IMR-90 (cell line): ENCODE data around the gene URI1. TPM values are rescaled to one million over a fixed set of nuclear protein-coding genes. Genes with fewer than 3 reads are reported as not detected.

Experiments used
- ATAC-seq: fragments of 200-7000 bp; cut with Tn5 transposase; 2 replicates; pipeline ENCODE4 v1.9.1; 2020; ENCODE audit warnings: low read depth, mild to moderate bottlenecking, moderate library complexity
- BruUV-seq: library from RNA; stranded (reverse); fragments of 400-500 nt; replicated peaks from 2 replicates; lab custom pipeline; 2021; lab: Mats Ljungman, UMichigan
- CTCF ChIA-PET: fragments of 300-600 bp; formaldehyde crosslinking; extraction: SDS; loops from one replicate; lab custom pipeline; 2021; ENCODE audit warnings: antibody characterized with exemption; lab: Yijun Ruan, JAX
- POLR2A ChIA-PET: fragments of 300-600 bp; sonication (Branson Sonifier 250); formaldehyde crosslinking; loops from one replicate; lab custom pipeline; 2022; ENCODE audit warnings: antibody characterized with exemption; ENCODE audit not compliant: unreplicated experiment; lab: Charles Lee
- DNase-seq: peaks from one replicate; pipeline ENCODE4 v3.0.0; 2013
- H2AFZ ChIP-seq: replicated peaks from 2 replicates; pipeline ENCODE3; 2013; ENCODE audit warnings: low read length, mild to moderate bottlenecking; ENCODE audit not compliant: poor library complexity
- H2AK5ac ChIP-seq: 2 replicates; pipeline ENCODE4 v1.6.1; 2013; ENCODE audit warnings: low read depth, low read length, inconsistent platforms
- H2AK9ac ChIP-seq: replicated peaks from 2 replicates; pipeline ENCODE3; 2013; ENCODE audit warnings: mild to moderate bottlenecking, low read depth, low read length, moderate library complexity; ENCODE audit not compliant: poor library complexity
- H2BK120ac ChIP-seq: 2 replicates; pipeline ENCODE4 v1.6.1; 2013; ENCODE audit warnings: low read depth, low read length, inconsistent platforms
- H2BK15ac ChIP-seq: 3 replicates; pipeline ENCODE4 v1.6.1; 2013; ENCODE audit warnings: low read depth, low read length, inconsistent platforms
- H2BK20ac ChIP-seq: 2 replicates; pipeline ENCODE4 v1.6.1; 2013; ENCODE audit warnings: low read depth, mild to moderate bottlenecking, inconsistent platforms, low read length, moderate library complexity
- H2BK5ac ChIP-seq: 2 replicates; pipeline ENCODE4 v1.6.1; 2013; ENCODE audit warnings: mild to moderate bottlenecking, low read depth, low read length, inconsistent platforms; ENCODE audit not compliant: poor library complexity, severe bottlenecking
- H3K14ac ChIP-seq: replicated peaks from 2 replicates; pipeline ENCODE4 v1.6.1; 2013; ENCODE audit warnings: low read depth, low read length, inconsistent platforms
- H3K18ac ChIP-seq: 2 replicates; pipeline ENCODE4 v1.6.1; 2013; ENCODE audit warnings: low read depth, low read length, control low read depth
- H3K23ac ChIP-seq: 2 replicates; pipeline ENCODE4 v1.6.1; 2013; ENCODE audit warnings: low read depth, low read length, inconsistent platforms
- H3K27ac ChIP-seq: 2 replicates; pipeline ENCODE4 v1.5.1; 2013; ENCODE audit warnings: mild to moderate bottlenecking, control low read depth, low read length; ENCODE audit not compliant: insufficient read depth
- H3K27me3 ChIP-seq: 2 replicates; pipeline ENCODE4 v1.6.1; 2013; ENCODE audit warnings: low read length; ENCODE audit not compliant: control insufficient read depth, insufficient read depth
- H3K36me3 ChIP-seq: 2 replicates; pipeline ENCODE4 v1.6.1; 2013; ENCODE audit warnings: low read length, mixed read lengths; ENCODE audit not compliant: control insufficient read depth, insufficient read depth
- H3K4ac ChIP-seq: 2 replicates; pipeline ENCODE4 v1.6.1; 2013; ENCODE audit warnings: low read depth, low read length, inconsistent platforms
- H3K4me1 ChIP-seq: 2 replicates; pipeline ENCODE4 v1.6.1; 2013; ENCODE audit warnings: low read length, mixed read lengths; ENCODE audit not compliant: control insufficient read depth, insufficient read depth
- H3K4me2 ChIP-seq: 2 replicates; pipeline ENCODE4 v1.6.1; 2013; ENCODE audit warnings: low read depth, mild to moderate bottlenecking, control low read depth, low read length, moderate library complexity
- H3K4me3 ChIP-seq: 2 replicates; pipeline ENCODE4 v1.5.1; 2013; ENCODE audit warnings: low read depth, mild to moderate bottlenecking, control low read depth, low read length, moderate library complexity; ENCODE audit not compliant: insufficient read depth
- H3K56ac ChIP-seq: 2 replicates; pipeline ENCODE4 v1.6.1; 2013; ENCODE audit warnings: low read length, inconsistent platforms; ENCODE audit not compliant: insufficient read depth; ENCODE audit errors: extremely low read depth
- H3K79me1 ChIP-seq, 2 experiments: 2 replicates each; pipeline ENCODE4 v1.6.1; 2013; ENCODE audit warnings: low read length in 2 of 2, inconsistent platforms in 1 of 2, low read depth in 1 of 2
- H3K9ac ChIP-seq: 2 replicates; pipeline ENCODE4 v1.6.1; 2013; ENCODE audit warnings: low read depth, low read length, control low read depth
- H3K9me1 ChIP-seq: 2 replicates; pipeline ENCODE4 v1.6.1; 2013; ENCODE audit warnings: low read length, inconsistent platforms; ENCODE audit not compliant: insufficient read depth
- H3K9me3 ChIP-seq: 2 replicates; pipeline ENCODE4 v1.6.1; 2013; ENCODE audit warnings: low read length; ENCODE audit not compliant: control insufficient read depth, insufficient read depth
- H4K20me1 ChIP-seq: 2 replicates; pipeline ENCODE4 v1.6.1; 2013; ENCODE audit warnings: low read length, inconsistent platforms; ENCODE audit not compliant: insufficient read depth
- H4K5ac ChIP-seq: 2 replicates; pipeline ENCODE4 v1.6.1; 2013; ENCODE audit warnings: mild to moderate bottlenecking, low read depth, low read length, control low read depth
- H4K8ac ChIP-seq, 2 experiments: 2 replicates each; pipeline ENCODE4 v1.6.1; 2013; ENCODE audit warnings: low read depth in 2 of 2, low read length in 2 of 2, control low read depth in 1 of 2, inconsistent platforms in 1 of 2
- H4K91ac ChIP-seq: 2 replicates; pipeline ENCODE4 v1.6.1; 2013; ENCODE audit warnings: low read depth, low read length, inconsistent platforms; ENCODE audit not compliant: insufficient read depth
- CEBPB ChIP-seq: IDR thresholded peaks from 2 replicates; pipeline ENCODE4 v1.6.1; 2012; ENCODE audit warnings: low read depth, low read length, improper control_type of control experiment
- NFE2L2 ChIP-seq: fragments of 150-350 bp; IDR thresholded peaks from 2 replicates; pipeline ENCODE4 v1.6.1; 2016; ENCODE audit warnings: low read depth, mild to moderate bottlenecking, low read length
- WGBS, 2 experiments: methylation state at CpG; one replicate each; pipeline versions ENCODE4 v1.1.5 to v1.1.7; 2013; ENCODE audit warnings: missing lambda C conversion rate in 2 of 2; ENCODE audit not compliant: insufficient read length in 1 of 2; ENCODE audit errors: extremely low coverage in 2 of 2; 5-methylcytosine and 5-hydroxymethylcytosine counted together
- dilution Hi-C: fragments of 300-500 bp; cut with HindIII; formaldehyde crosslinking; loops from one replicate; pipeline ENCODE4 v1.14.3; 2018; ENCODE audit warnings: low sequenced_read_pairs; ENCODE audit not compliant: unreplicated experiment
- in situ Hi-C: fragments of 300-500 bp; cut with MboI; formaldehyde crosslinking; loops from 3 replicates; pipeline ENCODE4 v1.14.3; 2019; ENCODE audit warnings: low sequenced_read_pairs, inconsistent platforms, mixed read lengths
- intact Hi-C: fragments of 100-400 bp; cut with micrococcal nuclease; formaldehyde crosslinking; loops from 2 replicates; pipeline ENCODE4 v1.10.0; 2022
- polyA plus RNA-seq, 3 experiments: library from polyadenylated mRNA; depleted of rRNA; stranded (reverse); fragments of >200 nt; gene quantifications; 2 replicates each; pipeline ENCODE4 v1.2.3, GENCODE V29; 2012; ENCODE audit warnings: low replicate concordance in 1 of 3
- total RNA-seq: library from RNA; depleted of rRNA; stranded (reverse); fragments of >200 nt; gene quantifications from 2 replicates; pipeline ENCODE4 v1.2.3, GENCODE V29; 2012

Gene URI1
- total and polyA plus RNA-seq, 2 of the 4 experiments (the other 2 are of a cell fraction), result 43.2 to 45.3 TPM

- DNase-seq (no peak), ATAC-seq (no peak)
- H3K18ac ChIP-seq, result no peak overlapping the region
- no peak overlapping the region for H3K14ac ChIP-seq
- H3K36me3 ChIP-seq, result peaks cover 8% of the 10 kb centered on the region
- no peak overlapping the region for H3K4me3 ChIP-seq
- ChIA-PET POLR2A (no interaction called here), CTCF (no interaction called here)
- H2BK20ac ChIP-seq, result no peak overlapping the region
- no peaks in the 10 kb centered on the region for H3K9me1 ChIP-seq
- H4K5ac ChIP-seq, result no peak overlapping the region
- H3K27ac ChIP-seq, result no peak overlapping the region
- no peaks in the 10 kb centered on the region for H3K9me3 ChIP-seq
- no peak overlapping the region for H2AFZ ChIP-seq
- no peaks in the 10 kb centered on the region for H3K27me3 ChIP-seq
- no peak overlapping the region for H3K23ac ChIP-seq
- intact Hi-C loops (no loop called here), dilution Hi-C loops (no loop called here), in situ Hi-C loops (no loop called here)
- no CpG with 5 or more reads among the region's 3 CpGs for WGBS, 2 experiments
- no TSS peak for BruUV-seq
- H3K9ac ChIP-seq, result no peak overlapping the region
- no peak overlapping the region for H2BK5ac ChIP-seq
- no peaks in the 10 kb centered on the region for H4K20me1 ChIP-seq
- 0 out of 4 replicates have a peak, but pooled peaks cover 0 to 2% of the 10 kb centered on the region in 2 experiments for H3K79me1 ChIP-seq
- H3K56ac ChIP-seq, result no peak overlapping the region
- no peaks in the 10 kb centered on the region for H3K4me1 ChIP-seq
- no peak overlapping the region for H4K8ac ChIP-seq
- no peak for TF ChIP-seq NFE2L2
- TF ChIP-seq CEBPB, result no peak
- H2AK5ac ChIP-seq, result no peak overlapping the region
- H2BK120ac ChIP-seq, result no peak overlapping the region
- H2BK15ac ChIP-seq, result no peak overlapping the region
- H3K4ac ChIP-seq, result no peak overlapping the region
- no peak overlapping the region for H3K4me2 ChIP-seq
- H2AK9ac ChIP-seq, result no peak overlapping the region
- no peak overlapping the region for H4K91ac ChIP-seq
Observed at GRCh38 chr19:30014770-30015169, 72.7 kb downstream of the URI1 start.
